NCI-H524 treated with DMSO at 0.1 percent for 48 hours (cell line): ENCODE data around the gene TULP4.
"Not testable (repeated sequence)": the region's sequence is repeated elsewhere in the genome, so short reads cannot be mapped to it uniquely, and the experiment has no call there.

Source experiments
- DNase-seq: peaks from one replicate; lab custom pipeline; 2025; lab: John Stamatoyannopoulos, UW

TULP4 gene

GRCh38 chr6:158467923-158468322 lies 155.7 kb downstream of the TULP4 start:
- peak; percentile 37 for DNase-seq

- no peak for DNase-seq
These were observed 156.4 kb downstream of the TULP4 start for GRCh38 chr6:158468666-158469065.

GRCh38 chr6:158470023-158470422 lies 157.8 kb downstream of the TULP4 start:
- DNase-seq = not testable (repeated sequence)

DNA sequence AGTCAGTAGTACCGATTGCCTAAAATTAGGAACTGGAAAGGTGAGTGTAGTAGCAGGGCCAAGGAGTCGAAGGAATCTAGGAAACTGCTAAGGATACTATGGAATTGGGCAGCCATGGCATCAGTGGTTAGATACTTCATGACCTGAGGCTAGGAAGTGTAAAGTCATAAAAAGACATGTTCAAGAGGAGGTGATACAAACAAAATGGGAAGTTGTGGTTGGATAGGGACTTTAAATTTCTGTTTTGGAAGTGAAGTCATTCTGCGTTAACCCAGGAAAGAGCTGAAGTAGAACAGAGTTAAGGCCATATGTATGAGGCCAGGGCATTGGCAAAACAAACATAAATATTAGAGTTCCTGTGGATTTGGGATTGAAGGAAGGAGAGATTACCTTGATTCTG lies 159.1 kb downstream of the TULP4 start:
- DNase-seq = no peak

DNA sequence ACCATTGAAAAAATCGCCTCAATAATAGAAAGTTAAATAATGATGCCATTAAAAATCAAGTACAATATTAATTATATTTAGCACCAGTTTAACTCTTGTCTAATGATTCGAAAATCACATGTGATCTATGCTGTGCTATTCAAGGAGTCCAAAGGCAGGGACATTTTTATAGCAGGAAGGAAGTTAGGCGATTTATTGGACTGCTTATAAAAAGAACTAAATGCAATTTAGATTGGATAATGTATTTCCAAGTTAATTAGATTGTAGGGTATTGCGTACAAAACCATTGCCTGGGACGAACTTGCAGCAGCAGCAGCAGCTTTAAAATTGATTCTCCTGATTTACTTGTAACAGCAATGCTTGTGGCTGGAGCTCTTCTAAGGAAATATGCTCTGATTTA lies 160.2 kb downstream of the TULP4 start:
- DNase-seq = no peak

DNA sequence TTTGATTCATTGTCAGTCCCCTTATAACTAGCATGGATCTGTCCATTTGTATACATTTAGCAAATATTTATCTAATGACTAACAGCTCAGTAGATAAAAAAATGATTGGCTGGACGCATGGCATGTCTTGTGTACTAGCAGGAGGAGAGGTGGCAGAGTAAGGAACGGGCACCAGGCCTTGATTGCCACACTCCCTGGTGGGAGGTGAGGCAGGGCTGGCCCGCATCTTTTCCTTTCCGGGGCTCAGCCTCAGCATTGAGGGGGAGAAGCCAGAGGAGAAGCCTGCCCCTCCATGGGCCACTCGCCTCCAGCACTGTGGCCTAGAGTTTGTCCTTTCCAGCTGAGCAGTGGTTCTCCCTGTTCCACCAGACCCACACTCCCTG lies 162.7 kb downstream of the TULP4 start:
- no peak for DNase-seq

DNA sequence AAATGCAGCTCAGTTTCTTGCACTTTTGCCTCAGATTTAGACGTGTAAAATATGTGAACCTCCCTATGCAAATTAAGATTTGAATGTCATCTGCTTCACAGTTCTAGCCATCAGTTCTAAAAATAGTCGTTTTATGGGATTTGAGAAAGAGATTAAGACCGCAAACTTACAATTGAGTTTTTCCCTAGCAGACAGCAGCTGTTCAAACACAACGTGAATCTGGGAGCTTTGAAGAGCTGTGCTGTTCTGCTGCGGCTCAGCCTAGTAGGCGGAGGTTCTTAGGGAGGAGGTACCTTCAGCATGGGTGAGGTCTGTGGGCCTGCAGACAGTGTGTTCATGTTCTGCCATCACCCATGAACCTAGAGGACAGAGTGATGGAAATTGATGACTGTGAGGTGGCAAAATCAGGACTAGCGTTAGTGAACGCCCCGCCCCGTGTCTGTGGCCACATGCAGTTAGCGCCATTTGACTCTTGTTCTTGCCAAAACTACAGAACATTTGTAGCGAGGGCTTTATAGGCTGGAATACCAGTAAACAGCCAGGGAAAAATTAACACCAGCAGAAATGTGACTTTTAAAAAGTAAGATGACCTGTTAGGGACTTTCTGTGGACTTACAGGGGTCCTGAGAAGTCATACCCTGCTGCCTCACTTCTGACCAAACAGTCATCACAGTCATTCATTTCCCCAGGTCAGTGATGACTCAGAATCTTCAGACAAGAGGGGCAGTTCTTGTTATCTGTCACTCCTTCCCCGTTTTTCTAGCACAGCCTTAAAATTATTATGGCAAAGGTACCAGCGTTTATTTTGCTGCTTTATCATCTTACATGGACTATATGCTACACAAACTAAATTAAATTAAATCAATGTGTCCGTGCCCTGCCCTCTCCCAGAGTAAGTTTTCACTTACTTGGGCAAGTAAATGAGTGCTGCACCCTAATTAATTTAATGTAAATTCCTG lies 163.4 kb downstream of the TULP4 start:
- DNase-seq = peak; percentile 86

- DNase-seq = no peak
These were observed 164.1 kb downstream of the TULP4 start for GRCh38 chr6:158476389-158476788.

- DNase-seq = not testable (repeated sequence)
These were observed 165.5 kb downstream of the TULP4 start for GRCh38 chr6:158477722-158478121.

DNA sequence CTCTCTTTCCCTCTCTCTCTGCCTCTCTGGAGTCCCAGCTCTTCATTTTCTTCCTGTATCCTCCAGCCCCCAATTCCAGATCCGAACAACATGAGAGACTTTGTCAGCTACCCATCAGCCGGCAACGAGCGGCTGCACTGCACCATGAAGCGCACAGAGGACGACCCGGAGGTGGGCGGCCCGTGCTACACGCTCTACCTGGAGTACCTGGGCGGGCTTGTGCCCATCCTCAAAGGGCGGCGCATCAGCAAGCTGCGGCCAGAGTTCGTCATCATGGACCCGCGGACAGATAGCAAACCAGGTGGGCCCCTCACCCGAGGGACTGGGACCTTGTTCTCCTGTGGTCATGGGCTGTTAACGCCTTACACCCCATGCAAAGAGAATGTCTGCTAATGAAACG lies 168.7 kb downstream of the TULP4 start:
- DNase-seq = no peak

- no peak for DNase-seq
These were observed 169.6 kb downstream of the TULP4 start for GRCh38 chr6:158481690-158482473.

DNA sequence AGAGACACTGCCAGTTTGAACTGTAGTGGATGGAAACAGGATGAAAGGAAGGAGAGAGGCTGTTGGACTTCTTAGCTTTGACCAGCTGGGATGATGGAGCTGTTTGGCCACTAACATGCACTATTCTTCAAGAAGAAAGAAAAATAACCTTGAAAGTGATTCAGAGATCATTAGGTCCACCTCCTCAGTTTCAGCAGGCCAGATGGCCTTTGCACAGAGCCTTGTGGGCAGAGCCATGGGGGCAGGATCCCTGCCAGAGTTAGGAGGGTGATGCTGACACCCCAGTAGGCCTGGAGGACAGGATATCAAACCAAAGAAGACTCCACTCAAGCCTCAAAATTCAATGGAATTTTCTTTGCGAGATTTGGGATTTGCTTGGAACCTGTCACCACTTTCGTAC lies 173.2 kb downstream of the TULP4 start:
- DNase-seq = no peak

- DNase-seq = no peak
These were observed 175.2 kb downstream of the TULP4 start for GRCh38 chr6:158487495-158487894.

- DNase-seq = no peak
These were observed 175.8 kb downstream of the TULP4 start for GRCh38 chr6:158488065-158488464.

DNA sequence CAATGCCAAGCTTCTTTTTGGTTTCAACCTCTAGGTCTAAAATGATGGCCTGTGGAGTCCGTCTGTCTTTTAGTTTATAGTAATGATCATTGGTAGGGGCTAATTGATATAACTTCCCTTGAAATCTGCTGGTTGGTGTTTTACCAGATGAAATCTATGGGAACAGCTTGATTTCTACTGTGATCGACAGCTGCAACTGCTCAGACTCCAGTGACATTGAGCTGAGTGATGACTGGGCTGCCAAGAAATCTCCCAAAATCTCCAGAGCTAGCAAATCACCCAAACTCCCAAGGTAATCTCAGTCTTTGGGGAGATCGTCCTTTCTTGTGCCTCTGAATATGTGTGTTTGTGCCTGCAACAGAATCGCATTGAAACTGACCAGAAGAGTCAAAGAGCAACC lies 177.2 kb downstream of the TULP4 start:
- no peak for DNase-seq

DNA sequence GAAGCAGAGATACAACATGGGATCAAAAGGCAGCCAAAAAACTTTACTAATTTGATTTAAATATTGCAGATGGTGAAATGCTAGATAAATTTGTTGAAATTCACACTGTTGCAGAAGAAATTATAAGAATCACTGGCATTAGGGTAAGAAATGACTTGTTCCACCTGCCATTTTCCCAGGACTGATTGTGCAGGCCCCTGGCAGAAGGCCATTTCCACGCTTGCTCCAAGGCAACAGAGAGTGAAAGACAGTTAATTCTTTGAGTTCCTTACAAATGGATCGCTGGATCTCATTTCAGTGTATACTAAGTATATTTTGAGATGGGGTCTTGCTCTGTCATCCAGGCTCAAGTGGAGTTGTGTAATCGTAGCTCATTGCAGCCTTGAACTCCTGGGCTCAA lies 180.6 kb downstream of the TULP4 start:
- no peak for DNase-seq

DNA sequence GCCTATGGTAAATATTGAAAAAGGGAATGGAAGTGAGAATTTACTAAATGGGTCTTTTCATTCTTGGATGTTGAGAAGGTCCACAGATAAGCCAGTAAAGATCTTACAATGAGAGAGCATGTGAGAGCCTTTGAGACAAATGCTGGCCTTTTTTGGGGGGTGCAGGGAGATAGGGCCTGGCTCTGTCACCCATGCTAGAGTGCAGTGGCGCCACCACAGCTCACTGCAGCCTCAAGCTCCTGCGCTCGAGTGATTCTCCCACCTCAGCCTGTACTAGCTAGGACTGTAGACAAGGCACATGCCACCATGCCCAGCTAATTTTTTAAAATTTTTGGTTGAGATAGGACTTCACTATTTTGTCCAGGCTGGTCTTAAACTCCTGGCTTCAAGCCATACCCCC lies 184.4 kb downstream of the TULP4 start:
- DNase-seq = no peak

DNA sequence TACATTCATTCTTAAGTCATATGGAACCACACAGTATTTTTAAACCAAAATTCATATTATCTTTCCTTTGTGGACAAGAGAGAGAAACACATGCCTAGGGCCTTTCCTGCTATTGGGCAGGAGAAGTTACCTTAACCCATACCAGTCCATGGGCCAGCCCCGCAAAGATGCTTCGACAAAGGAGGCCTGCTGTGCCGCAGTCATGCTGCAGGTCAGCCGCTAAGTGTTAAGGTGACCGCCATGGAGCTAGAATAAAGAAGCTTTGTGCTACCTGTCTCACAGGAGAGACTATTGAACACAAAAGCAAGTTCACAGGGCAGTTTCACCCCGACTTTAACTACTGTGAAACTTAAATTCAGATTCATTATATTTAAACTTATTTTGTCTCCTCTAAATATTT lies 185.4 kb downstream of the TULP4 start:
- no peak for DNase-seq

DNA sequence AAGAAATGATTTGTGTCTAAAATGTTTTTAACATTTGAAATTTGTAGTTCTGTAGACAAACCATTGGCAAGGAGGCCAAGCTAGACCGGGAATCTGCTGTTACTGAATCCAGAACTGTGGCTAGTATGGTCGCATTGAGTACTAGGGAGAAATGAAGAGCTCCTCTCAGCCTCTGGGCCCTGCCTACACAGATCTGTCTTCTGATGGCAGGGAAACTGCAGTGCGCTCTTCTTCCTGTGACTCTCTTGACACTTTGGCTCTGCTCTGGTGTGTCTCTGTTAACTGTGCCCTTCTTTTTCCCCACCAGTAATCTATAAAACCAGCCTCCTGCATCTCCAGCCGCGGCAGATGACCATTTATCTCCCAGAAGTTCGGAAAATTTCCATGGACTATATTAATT lies 186.1 kb downstream of the TULP4 start:
- no peak for DNase-seq

DNA sequence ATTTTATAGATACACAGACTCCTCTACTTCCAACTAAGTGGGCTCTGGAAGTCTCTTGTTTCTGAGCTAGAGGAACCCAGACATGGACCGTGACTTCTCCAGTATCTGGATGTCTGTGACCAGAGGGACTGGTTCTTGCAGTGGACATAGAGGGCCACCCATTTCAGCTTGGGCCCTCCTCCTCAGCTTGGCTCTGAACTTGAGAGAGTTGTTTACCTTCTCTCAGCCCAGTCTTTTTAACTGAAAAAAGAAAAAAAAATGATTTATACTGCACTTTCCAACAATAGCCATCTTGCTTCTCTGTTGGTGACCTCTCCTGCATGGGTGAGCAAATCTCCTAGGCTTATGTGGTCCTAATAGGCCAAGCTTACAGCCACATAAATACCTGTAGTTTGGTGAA lies 187.3 kb downstream of the TULP4 start:
- DNase-seq = no peak

DNA sequence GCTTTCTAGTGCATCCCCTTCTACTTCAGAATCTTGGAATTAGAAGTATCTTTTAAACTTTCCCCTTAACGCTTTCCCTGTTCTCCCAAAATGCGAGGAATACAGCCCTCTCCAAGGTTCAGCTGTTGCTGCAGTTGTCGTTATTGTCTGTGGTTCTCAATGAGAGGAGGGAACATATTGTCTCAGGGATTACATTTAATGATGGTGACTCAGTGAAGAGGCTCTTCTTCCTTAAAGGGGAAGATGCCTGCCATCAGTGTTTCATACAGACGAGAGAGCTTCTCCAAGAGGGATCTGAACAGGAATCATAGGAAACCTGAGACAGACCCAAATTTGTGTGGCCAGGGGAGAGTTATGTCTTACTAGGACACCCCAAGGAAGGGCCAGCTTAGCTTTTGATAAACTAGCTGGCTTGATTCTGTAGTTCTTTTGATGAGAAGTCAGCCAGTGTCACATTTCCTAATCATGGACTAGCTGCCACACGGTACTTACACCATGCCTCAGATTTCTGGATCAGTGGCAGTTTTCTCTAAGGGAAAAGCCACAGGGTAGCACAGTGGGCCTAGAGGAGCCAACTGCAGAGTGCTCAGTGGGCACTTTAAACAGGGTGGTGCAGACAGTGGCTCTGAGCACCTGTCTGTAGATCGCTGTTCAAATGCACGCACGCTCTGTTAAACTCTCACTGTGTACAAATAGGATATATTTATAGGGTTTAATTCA lies 187.9 kb downstream of the TULP4 start:
- DNase-seq = peak; percentile 92
